ENCODE data around the gene PTGFR.

DNA sequence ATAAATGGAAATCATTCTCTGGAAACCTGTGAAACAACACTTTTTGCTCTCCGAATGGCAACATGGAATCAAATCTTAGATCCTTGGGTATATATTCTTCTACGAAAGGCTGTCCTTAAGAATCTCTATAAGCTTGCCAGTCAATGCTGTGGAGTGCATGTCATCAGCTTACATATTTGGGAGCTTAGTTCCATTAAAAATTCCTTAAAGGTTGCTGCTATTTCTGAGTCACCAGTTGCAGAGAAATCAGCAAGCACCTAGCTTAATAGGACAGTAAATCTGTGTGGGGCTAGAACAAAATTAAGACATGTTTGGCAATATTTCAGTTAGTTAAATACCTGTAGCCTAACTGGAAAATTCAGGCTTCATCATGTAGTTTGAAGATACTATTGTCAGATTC is 45.7 kb downstream of the PTGFR start:
- TF ChIP-seq, protein P1, sequence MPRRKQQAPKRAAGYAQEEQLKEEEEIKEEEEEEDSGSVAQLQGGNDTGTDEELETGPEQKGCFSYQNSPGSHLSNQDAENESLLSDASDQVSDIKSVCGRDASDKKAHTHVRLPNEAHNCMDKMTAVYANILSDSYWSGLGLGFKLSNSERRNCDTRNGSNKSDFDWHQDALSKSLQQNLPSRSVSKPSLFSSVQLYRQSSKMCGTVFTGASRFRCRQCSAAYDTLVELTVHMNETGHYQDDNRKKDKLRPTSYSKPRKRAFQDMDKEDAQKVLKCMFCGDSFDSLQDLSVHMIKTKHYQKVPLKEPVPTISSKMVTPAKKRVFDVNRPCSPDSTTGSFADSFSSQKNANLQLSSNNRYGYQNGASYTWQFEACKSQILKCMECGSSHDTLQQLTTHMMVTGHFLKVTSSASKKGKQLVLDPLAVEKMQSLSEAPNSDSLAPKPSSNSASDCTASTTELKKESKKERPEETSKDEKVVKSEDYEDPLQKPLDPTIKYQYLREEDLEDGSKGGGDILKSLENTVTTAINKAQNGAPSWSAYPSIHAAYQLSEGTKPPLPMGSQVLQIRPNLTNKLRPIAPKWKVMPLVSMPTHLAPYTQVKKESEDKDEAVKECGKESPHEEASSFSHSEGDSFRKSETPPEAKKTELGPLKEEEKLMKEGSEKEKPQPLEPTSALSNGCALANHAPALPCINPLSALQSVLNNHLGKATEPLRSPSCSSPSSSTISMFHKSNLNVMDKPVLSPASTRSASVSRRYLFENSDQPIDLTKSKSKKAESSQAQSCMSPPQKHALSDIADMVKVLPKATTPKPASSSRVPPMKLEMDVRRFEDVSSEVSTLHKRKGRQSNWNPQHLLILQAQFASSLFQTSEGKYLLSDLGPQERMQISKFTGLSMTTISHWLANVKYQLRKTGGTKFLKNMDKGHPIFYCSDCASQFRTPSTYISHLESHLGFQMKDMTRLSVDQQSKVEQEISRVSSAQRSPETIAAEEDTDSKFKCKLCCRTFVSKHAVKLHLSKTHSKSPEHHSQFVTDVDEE (CRISPR knock-in tag; IDR thresholded peaks at IDR 0.05): no peak
- TF ChIP-seq, protein P2, sequence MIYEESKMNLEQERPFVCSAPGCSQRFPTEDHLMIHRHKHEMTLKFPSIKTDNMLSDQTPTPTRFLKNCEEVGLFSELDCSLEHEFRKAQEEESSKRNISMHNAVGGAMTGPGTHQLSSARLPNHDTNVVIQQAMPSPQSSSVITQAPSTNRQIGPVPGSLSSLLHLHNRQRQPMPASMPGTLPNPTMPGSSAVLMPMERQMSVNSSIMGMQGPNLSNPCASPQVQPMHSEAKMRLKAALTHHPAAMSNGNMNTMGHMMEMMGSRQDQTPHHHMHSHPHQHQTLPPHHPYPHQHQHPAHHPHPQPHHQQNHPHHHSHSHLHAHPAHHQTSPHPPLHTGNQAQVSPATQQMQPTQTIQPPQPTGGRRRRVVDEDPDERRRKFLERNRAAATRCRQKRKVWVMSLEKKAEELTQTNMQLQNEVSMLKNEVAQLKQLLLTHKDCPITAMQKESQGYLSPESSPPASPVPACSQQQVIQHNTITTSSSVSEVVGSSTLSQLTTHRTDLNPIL (CRISPR knock-in tag; IDR thresholded peaks at IDR 0.05; ENCODE audit: low read depth): no peak
- no peak for TF ChIP-seq CSRNP3 (CRISPR knock-in tag; IDR thresholded peaks at IDR 0.05)
- TF ChIP-seq PATZ1 (CRISPR knock-in tag; IDR thresholded peaks at IDR 0.05; ENCODE audit: borderline replicate concordance): no peak
- TF ChIP-seq ZFP3 (CRISPR knock-in tag; IDR thresholded peaks at IDR 0.05): no peak
- TF ChIP-seq ARNTL (CRISPR knock-in tag; IDR thresholded peaks at IDR 0.05; ENCODE audit: borderline replicate concordance, low read depth): no peak
- TF ChIP-seq ISL1 (CRISPR knock-in tag; IDR thresholded peaks at IDR 0.05): no peak
- TF ChIP-seq RARB (CRISPR knock-in tag; IDR thresholded peaks at IDR 0.05): no peak
- TF ChIP-seq ZC3H10 (CRISPR knock-in tag; IDR thresholded peaks at IDR 0.05): no peak
- no peak for TF ChIP-seq ZNF8 (CRISPR knock-in tag; IDR thresholded peaks at IDR 0.05)
- TF ChIP-seq, protein P3, sequence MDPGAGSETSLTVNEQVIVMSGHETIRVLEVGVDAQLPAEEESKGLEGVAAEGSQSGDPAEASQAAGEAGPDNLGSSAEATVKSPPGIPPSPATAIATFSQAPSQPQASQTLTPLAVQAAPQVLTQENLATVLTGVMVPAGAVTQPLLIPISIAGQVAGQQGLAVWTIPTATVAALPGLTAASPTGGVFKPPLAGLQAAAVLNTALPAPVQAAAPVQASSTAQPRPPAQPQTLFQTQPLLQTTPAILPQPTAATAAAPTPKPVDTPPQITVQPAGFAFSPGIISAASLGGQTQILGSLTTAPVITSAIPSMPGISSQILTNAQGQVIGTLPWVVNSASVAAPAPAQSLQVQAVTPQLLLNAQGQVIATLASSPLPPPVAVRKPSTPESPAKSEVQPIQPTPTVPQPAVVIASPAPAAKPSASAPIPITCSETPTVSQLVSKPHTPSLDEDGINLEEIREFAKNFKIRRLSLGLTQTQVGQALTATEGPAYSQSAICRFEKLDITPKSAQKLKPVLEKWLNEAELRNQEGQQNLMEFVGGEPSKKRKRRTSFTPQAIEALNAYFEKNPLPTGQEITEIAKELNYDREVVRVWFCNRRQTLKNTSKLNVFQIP (CRISPR knock-in tag; IDR thresholded peaks at IDR 0.05; ENCODE audit: borderline replicate concordance, low read depth): no peak
- no peak for TF ChIP-seq TCF4 (CRISPR knock-in tag; IDR thresholded peaks at IDR 0.05; ENCODE audit: borderline replicate concordance)

All from SK-N-SH treated with all-trans-retinoic acid at 6 μM for 48 hours (cell line).